ENCODE measurements around the gene DLGAP1. TPM values are rescaled to one million over a fixed set of nuclear protein-coding genes. Genes with fewer than 3 reads are reported as not detected.

Gene DLGAP1
- total and polyA plus RNA-seq, 2 experiments from 2014 or later, result 17.0 to 48.5 TPM

DNA sequence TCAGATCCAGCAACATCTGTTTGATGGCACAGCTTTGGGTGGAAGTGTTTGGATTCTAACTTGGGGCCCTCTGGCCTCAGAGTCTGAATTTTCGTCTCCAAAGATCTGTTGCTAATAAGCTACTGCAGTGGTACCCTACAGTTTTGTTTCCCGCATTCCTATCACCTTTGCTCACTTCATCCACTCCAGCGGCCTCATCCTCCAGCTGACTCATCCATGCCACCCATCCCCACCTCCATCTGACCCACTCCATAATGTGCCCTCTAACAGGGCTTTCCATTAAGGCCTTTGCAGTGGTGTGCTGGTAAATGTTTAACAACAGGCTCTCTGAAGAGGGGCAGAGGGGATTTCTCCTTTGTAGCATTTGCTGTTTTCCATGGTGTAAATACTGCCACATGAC, 779.7 kb downstream of the DLGAP1 start:
- H4K20me1 ChIP-seq (replicated peaks; ENCODE audit: insufficient read depth), result no peaks in the 10 kb centered on the region
- no peak overlapping the region for H3K27ac ChIP-seq (ENCODE audit: low read depth)
- DNase-seq (ENCODE audit: low spot score) (no peak), ATAC-seq (no peak)
- no peaks in the 10 kb centered on the region for H3K27me3 ChIP-seq (ENCODE audit: insufficient read depth)
- H3K4me3 Mint-ChIP-seq, result no peak overlapping the region
- no peak overlapping the region for H3K27ac Mint-ChIP-seq
- no peak overlapping the region for H3K4me3 ChIP-seq
- peaks cover 11% of the 10 kb centered on the region for H3K27me3 Mint-ChIP-seq (ENCODE audit: insufficient read depth, low read depth, poor library complexity)
- H3K4me1 Mint-ChIP-seq, result peaks cover 14% of the 10 kb centered on the region
- H3K36me3 Mint-ChIP-seq (ENCODE audit: low read depth), result peaks cover 4% of the 10 kb centered on the region
- no peaks in the 10 kb centered on the region for H3F3A ChIP-seq (replicated peaks; ENCODE audit: low read depth)
- no peaks in the 10 kb centered on the region for H3K9me2 ChIP-seq (ENCODE audit: insufficient read depth)
- H2AFZ ChIP-seq, result no peak overlapping the region
- no peaks in the 10 kb centered on the region for H3K4me1 ChIP-seq (ENCODE audit: insufficient read depth)
- no peaks in the 10 kb centered on the region for H3K9me3 Mint-ChIP-seq
- no peaks in the 10 kb centered on the region for H3K79me2 ChIP-seq (replicated peaks; ENCODE audit: insufficient read depth)
- H3K36me3 ChIP-seq (ENCODE audit: insufficient read depth), result no peaks in the 10 kb centered on the region
- no peak overlapping the region for H3K4me2 ChIP-seq
- TF ChIP-seq ZNF331 (CRISPR knock-in tag; IDR thresholded peaks at IDR 0.05; ENCODE audit: low read depth) (no peak), EZH2 (IDR thresholded peaks at IDR 0.05; ENCODE audit: low read depth, unreplicated experiment) (no peak), NANOG (IDR thresholded peaks at IDR 0.05; ENCODE audit: borderline replicate concordance) (no peak), CREB1 (CRISPR knock-in tag; IDR thresholded peaks at IDR 0.05; ENCODE audit: low read depth) (no peak), ZNF114 (CRISPR knock-in tag; IDR thresholded peaks at IDR 0.05) (no peak), JUNB (IDR thresholded peaks at IDR 0.05; ENCODE audit: unreplicated experiment) (no peak), STAT1 (IDR thresholded peaks at IDR 0.05; ENCODE audit: unreplicated experiment) (no peak), POLR2AphosphoS5 (IDR thresholded peaks at IDR 0.05; ENCODE audit: low read depth) (no peak)
- TF ChIP-seq, protein P1, sequence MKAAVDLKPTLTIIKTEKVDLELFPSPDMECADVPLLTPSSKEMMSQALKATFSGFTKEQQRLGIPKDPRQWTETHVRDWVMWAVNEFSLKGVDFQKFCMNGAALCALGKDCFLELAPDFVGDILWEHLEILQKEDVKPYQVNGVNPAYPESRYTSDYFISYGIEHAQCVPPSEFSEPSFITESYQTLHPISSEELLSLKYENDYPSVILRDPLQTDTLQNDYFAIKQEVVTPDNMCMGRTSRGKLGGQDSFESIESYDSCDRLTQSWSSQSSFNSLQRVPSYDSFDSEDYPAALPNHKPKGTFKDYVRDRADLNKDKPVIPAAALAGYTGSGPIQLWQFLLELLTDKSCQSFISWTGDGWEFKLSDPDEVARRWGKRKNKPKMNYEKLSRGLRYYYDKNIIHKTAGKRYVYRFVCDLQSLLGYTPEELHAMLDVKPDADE (IDR thresholded peaks at IDR 0.05), result no peak
- TF ChIP-seq, protein P2, sequence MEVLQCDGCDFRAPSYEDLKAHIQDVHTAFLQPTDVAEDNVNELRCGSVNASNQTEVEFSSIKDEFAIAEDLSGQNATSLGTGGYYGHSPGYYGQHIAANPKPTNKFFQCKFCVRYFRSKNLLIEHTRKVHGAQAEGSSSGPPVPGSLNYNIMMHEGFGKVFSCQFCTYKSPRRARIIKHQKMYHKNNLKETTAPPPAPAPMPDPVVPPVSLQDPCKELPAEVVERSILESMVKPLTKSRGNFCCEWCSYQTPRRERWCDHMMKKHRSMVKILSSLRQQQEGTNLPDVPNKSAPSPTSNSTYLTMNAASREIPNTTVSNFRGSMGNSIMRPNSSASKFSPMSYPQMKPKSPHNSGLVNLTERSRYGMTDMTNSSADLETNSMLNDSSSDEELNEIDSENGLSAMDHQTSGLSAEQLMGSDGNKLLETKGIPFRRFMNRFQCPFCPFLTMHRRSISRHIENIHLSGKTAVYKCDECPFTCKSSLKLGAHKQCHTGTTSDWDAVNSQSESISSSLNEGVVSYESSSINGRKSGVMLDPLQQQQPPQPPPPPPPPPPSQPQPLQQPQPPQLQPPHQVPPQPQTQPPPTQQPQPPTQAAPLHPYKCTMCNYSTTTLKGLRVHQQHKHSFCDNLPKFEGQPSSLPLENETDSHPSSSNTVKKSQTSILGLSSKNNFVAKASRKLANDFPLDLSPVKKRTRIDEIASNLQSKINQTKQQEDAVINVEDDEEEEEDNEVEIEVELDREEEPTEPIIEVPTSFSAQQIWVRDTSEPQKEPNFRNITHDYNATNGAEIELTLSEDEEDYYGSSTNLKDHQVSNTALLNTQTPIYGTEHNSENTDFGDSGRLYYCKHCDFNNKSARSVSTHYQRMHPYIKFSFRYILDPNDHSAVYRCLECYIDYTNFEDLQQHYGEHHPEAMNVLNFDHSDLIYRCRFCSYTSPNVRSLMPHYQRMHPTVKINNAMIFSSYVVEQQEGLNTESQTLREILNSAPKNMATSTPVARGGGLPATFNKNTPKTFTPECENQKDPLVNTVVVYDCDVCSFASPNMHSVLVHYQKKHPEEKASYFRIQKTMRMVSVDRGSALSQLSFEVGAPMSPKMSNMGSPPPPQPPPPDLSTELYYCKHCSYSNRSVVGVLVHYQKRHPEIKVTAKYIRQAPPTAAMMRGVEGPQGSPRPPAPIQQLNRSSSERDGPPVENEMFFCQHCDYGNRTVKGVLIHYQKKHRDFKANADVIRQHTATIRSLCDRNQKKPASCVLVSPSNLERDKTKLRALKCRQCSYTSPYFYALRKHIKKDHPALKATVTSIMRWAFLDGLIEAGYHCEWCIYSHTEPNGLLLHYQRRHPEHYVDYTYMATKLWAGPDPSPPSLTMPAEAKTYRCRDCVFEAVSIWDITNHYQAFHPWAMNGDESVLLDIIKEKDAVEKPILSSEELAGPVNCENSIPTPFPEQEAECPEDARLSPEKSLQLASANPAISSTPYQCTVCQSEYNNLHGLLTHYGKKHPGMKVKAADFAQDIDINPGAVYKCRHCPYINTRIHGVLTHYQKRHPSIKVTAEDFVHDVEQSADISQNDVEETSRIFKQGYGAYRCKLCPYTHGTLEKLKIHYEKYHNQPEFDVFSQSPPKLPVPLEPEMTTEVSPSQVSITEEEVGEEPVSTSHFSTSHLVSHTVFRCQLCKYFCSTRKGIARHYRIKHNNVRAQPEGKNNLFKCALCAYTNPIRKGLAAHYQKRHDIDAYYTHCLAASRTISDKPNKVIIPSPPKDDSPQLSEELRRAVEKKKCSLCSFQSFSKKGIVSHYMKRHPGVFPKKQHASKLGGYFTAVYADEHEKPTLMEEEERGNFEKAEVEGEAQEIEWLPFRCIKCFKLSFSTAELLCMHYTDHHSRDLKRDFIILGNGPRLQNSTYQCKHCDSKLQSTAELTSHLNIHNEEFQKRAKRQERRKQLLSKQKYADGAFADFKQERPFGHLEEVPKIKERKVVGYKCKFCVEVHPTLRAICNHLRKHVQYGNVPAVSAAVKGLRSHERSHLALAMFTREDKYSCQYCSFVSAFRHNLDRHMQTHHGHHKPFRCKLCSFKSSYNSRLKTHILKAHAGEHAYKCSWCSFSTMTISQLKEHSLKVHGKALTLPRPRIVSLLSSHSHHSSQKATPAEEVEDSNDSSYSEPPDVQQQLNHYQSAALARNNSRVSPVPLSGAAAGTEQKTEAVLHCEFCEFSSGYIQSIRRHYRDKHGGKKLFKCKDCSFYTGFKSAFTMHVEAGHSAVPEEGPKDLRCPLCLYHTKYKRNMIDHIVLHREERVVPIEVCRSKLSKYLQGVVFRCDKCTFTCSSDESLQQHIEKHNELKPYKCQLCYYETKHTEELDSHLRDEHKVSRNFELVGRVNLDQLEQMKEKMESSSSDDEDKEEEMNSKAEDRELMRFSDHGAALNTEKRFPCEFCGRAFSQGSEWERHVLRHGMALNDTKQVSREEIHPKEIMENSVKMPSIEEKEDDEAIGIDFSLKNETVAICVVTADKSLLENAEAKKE (CRISPR knock-in tag; IDR thresholded peaks at IDR 0.05), result no peak

Measured in GM23338 (cell line).